DMS 273 (cell line): ENCODE results near the gene FOXD4.
"Not testable (repeated sequence)": the region's sequence is repeated elsewhere in the genome, so short reads cannot be mapped to it uniquely, and the experiment has no call there.

Experiments used
- DNase-seq: peaks from one replicate; lab custom pipeline; 2025; ENCODE audit not compliant: unreplicated experiment; lab: John Stamatoyannopoulos, UW

The FOXD4 gene

DNA sequence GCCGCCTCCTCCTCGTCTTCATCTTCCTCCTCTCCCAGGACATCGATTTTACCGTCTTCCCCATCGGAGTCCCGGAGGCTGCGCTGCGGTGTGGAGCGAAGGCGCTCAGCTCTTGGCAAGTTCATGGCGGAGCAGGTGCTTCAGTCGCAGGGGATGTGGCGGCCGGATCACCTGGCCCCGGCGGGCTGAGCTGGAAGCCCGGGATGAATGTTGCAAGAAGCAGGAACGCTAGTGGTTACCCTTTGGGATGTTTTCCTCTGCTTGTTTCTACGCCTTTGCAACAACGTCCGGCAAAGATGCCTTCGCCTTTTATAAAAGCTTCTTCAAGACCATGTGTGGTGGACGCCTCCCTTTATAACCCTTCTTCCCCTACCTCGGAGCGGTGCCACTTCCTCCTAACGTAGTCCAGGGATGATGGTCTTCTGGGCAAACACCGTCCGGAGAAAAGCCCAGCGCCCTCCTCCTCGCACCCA lies at the start of gene FOXD4:
TSS of gene FOXD4 (minus strand) at position 423 of the 473 bp plus-strand sequence. CDS start at position 125, 298 bp downstream.
- DNase-seq = not testable (repeated sequence)

DNA sequence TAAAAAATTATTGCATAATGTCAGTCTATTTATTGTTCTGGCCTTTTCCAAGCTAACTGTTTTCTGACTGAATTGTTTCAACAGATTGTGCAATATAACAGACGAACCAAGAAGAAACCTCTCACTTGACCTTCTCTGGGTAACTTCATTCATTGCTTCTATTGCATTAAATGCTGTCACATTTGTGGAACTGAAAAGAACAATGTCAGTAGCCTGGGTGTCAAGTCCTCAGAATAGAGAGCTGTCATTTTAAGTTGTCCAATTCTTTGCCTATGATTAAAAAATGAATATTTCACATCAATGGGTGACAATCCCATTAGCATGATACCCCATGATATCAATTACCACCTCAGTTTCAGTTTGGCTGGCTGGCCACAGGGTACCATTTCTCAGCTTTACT lies 41.7 kb upstream of the FOXD4 start:
- DNase-seq = not testable (repeated sequence)

DNA sequence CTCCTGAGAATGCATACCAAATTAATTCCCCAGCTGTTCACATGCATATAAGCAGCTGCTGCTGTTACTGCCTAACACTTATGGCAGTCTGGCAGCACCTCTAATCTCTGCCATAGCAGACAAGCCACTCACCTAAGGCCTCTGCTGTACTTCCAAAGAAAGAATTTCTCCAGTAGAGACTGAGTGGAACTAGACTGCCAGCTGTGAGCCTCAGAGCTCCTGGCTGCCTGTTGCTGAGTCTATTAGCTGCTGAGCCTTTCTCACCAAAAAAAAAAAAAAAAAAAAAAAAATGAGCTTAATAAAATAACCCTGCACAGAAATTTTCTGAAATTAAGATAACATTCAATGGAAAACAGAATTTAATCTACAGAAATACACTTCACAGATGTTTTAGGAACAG lies 33.0 kb upstream of the FOXD4 start:
- peak; percentile 1 for DNase-seq

DNA sequence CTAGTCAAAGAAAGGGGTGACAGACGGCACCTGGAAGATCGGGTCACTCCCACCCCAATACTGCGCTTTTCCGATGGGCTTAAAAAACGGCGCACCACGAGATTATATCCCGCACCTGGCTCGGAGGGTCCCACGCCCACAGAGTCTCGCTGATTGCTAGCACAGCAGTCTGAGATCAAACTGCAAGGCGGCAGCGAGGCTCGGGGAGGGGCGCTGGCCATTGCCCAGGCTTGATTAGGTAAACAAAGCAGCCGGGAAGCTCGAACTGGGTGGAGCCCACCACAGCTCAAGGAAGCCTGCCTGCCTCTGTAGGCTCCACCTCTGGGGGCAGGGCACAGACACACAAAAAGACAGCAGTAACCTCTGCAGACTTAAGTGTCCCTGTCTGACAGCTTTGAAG lies 21.7 kb upstream of the FOXD4 start:
- DNase-seq = not testable (repeated sequence)

DNA sequence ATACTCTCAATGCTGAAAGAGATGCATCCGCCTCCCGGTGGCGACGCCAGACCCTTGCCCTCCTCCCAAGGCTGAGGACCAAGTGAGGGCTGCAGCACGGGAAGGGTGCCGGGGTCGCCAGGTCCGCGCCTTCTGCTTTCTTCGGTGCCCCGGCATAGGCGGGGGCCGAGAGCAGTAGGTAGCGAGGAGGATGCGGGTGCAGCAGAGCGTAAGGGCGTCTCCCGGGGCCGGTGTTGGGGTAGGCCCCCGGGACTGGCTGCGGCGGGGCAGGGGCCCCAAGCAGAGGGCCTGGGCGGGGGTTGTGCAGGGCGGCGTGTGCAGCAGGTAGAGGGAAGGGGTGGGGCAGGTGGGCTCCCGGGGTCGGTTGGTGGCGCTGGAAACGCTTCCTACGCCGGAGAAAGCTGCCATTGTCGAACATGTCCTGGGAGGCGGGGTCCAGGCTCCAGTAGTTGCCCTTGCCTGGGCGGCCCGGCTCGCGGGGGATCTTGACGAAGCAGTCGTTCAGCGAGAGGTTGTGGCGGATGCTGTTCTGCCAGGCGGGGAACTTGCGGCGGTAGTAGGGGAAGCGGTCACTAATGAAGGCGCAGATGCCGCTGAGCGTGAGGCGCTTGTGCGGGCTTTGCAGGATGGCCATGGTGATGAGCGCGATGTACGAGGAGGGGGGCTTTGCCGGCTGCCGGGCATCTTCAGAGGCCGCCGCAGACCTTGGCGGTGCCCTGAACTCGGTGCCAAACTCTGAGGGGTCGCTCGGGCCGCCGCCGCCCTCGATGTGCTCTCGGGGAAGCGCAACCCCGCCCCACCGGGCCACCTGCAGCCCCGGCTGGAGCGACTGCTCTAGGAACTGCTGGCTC lies 848 bp downstream of the FOXD4 start:
- not testable (repeated sequence) for DNase-seq

DNA sequence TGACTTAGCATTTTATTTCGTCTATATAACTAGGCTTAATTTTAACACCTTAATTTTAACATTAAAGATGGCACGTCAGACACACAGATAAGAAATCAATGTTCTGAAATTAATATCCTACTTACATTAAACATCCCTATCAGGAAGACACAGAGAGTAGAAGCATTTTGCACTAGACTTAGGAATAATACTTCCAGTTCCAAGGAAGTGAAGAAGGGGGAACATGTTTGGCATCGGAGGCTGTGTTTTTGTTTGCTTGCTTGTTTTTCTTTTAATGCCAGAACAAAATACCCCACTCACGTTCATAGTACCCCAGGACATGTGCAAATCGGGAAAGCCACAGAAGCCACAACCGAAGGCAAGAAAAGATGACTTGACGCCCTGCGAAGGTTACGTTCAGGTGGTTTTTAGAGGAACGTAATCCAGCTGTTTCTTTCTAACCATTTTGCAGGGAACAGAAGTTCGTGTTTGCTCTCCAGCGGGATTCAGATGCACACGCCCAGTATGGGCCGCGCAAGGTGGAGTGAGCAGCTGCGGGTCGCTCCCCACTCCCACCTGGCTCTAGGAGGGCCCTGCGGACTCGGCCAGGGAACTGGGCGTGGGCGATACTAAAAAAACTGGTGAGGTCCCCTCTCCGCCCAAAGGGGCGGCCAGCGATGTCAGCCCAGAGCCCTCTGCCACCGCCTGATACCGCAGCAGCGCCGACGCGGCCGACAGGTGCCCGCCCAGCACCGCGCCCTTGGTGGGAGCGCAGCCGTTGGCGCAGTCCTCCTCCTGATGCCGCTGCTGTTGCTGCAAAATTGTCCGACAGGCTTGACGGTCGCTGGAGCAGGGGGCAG lies 1.8 kb downstream of the FOXD4 start:
- DNase-seq = not testable (repeated sequence)

DNA sequence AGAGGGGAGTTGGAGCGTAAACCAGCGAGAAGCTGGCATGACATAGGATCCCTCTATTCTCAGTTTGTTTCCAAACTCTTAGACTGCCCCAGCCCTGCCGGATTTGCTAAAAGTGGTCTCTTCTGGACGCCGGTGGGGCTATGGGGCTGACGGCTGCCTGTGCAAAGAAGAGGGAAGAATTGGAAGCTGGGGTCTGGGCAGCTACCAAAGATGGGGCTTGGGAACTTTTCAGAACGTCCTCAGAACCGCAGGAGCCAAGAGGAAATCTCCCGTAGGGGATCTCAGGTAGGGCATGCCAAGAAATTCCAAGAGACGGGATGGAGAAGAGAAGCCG lies 3.1 kb downstream of the FOXD4 start:
- DNase-seq = not testable (repeated sequence)

DNA sequence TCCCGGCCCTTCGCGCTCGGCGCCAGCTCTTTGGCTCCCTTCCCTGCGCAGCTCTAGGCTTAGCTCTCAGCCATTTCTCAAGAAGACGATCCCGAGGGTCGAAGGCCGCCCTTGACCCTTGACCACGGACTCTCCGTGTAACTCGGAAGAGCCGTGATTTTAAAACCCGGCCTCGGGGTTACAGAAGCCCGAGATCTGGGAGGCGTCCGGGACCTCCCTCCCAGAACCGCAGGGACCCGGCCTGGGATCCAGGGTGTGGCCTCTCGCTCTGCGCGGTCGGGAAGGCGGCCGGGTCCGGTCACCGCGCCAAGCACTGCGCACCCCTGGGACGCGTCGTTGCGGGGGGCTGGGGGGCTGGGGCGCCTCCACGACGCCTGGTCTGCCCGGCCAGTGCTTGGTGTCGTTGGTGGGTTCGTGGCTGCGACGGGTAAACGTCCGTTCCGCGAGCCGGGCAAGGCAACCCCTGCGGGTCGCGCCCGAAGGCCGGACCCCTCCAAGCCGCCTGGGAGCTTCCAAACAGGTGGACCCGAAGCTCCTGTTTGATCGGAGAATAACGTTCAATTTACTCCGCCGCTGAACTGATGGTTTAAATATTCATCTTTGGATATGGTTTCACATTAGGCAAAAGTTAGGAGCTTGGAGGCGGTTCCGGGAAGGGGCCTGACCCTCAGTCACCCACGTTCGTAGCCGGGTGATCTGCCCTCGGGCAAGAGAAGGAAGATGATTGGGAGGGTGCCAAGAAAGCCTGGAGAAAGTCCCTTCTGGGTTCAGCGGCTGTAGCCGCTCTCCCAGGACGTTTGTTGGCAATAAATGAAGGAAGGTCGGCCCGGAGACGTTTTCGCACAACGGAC lies 3.7 kb downstream of the FOXD4 start:
- peak; percentile 45 for DNase-seq

DNA sequence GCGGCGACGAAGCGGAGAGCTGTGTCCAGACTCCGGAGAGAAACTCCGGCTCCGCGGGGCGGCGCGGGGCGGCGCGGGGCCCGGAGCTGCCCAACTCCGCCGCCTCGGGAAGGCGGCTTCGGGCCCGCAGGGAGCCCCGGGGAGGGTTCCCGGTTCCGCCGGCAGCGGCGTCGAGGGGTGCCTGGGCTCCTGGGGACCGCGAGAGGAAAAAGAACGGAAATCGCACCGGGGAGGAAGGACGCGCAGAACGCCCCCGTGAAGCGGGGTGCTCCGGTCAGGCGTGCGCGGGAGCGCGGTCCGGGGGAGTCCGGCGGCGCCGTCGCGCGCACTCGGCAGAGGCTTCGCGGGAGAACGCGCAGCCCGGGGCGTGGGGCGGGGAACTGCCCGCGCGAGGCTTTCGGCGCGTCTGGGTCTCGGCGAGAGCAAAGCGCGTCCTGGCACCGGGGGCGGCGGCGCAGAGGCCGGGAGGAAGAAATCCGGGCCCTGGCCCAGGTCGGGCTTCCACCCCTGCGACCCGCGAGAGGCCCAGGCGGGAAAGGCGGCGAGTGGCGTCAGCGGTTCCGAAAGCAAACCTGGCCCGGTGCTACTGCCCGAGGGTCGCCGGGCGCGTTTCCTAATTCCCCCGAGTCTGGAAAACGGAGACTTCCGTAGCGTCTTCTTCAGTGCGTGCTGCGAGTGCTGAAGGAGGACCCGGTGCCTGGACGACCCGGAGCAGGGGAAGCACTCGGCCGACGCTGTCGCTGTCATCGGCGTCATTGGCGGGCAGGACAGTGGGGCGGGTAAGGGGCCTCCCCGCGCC lies 4.5 kb downstream of the FOXD4 start:
- peak; percentile 42 for DNase-seq

DNA sequence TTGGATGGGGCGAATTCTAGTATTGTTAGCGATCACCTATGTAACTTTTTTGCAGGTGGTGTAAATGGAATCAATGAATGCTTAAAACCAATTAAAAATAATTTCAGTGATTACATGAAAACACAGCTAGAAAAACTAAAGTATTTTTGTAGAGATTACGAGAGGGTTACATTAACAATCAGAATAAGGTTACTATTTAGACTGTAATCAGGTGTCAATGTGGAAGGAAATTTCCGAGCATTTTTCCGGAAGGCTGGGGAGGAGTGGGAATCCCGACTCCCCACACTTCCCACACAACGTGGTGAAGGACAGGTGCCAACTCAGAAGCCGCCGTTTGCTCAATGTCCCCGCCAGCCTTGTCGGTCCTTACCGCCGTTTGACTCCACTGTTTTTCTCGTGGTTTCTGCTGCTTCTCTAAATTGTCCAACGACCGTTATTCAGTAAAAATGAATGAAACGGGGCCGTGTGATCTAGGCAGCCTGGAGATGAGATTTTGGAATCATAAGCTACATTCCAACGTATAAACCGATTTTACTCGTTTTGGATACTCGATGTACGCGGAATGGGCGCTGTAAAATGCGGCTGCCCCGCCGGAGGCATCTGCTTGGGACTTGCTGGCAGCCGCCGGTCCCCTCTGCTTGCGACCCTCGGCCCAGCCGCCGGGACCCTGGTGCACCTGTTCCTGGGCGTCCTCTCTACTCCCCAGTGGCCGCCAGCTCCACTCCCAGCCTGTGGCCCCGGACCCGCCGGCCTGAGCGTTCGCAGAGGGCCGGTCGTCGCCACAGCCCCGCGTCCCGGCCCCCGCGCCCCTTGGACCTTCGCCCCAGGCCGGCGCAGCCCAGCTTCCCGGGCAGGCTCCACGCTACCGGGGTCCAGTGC lies 5.4 kb downstream of the FOXD4 start:
- DNase-seq = peak; percentile 18

DNA sequence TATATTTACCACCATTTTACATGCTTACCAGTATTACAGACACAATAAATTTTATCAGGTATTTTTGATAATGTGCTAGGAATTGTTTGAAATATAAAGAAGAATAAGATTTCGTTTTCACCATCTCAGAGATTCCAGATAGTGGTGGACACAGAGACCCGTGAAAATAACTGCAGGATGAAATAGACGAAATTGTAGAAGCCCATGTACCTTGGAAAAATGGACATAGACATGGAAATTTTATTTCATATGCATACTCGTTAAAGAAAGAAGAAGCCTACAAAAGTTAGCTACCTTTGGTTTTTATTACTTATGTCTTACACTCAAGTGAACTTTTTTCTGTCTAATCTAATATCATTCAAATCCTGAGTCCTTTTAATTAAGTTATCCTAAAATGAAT lies 7.5 kb downstream of the FOXD4 start:
- not testable (repeated sequence) for DNase-seq

DNA sequence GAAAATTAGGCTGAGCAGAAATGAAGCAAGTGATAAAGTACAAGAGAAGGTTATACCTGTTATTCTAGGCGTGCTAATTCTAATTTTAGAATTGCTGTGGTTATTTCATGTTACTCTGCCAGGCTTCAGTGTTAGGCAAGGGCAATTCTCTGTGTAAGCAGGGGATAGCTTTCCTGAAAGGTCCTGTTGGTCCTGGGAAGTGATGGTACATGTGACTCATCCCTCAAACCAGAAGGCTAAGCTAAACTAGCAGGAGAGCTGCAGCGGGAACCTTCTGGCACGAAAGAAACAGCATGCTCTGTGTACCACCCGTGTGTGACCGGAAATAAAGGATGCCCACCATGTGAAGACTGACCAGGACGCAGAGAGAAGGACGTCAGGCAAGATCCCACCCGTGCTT lies 8.7 kb downstream of the FOXD4 start:
- DNase-seq = not testable (repeated sequence)

DNA sequence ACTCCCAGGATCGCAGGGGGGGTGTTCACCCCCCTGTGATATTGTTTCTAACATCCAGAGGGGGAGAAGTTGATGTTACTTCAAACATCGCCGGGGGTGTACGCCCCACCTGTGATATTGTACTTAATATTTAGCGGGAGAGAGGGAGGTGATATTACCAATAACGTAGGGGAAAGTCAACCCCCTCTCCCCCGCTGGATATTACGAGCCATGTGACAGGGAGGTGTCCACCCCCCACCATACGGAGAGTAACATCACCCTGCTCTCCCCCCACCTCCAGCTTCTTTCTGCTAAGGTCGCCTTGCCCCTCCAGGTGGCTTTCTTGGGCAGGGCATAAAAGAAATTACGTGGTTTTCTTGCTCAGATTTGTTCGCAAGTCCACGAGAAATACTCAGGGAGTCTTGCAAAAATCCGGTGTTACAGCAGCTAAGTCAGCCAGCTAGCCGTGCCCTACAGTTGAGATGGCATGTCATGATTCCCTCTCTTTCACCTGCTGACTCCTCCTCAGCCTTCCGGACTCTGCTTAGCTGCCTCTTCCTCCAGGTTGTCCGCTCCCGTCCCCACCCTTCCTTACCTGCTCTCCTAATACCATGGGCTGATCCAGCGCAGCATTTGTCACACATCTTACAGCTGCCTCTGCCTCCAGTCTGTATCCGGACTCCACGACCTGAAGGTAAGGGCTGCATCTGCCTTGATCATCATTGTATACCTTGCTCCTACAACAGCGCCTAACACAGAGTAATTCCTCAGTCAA lies 9.3 kb downstream of the FOXD4 start:
- DNase-seq = not testable (repeated sequence)

DNA sequence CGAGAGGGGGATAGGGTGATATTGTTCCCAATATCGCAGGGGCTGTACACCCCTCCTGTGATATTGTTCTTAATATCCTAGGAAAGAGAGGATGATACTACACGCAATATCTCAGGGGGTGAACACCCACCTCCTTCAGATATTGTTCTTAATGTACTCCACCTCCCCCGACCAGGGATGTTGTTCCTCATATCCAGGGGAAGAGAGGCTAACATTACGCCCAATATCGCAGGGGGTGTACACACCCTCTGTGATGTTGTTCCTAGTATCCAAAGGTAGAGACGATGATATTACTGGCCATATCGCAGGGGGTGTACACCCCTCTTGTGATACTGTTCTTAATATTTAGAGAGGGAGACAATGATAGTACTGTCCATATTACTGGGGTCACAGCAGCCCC lies 12.2 kb downstream of the FOXD4 start:
- DNase-seq = not testable (repeated sequence)

DNA sequence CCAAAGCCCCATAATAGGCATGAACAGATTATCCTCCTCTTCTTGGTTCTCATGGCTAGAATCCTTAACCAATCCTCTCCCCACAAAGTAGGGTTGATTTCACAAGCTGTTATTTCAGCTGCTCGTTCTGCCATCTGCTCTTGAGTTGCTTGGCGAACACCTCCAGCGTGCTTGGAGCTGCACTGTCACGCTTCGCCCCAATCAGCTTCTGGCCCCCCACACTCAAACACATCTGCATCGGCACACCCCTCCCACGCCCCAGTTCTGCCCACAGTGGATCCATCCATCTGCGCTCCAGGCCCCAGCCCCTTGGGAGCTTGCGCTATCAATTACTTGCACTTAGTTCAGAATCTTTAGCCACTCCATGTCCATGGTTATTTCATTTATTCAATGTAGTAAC lies 17.8 kb downstream of the FOXD4 start:
- peak; percentile 65 for DNase-seq

DNA sequence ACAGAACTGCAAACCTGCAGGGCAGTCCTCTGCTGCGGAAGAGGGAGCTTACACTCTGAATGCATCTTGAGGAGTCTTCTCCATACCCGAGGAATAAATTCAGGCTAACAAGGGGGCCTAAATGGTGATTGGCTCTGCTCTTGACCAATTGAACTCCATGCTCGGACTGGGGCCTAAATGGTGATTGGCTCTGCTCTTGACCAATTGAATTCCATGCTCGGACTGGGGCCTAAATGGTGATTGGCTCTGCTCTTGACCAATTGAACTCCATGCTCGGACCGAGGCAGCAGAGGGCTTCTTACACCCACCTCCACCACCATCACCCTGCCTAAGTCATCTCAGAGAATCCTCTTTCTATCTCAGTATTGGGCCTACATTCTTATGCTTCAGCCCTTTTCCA lies 18.4 kb downstream of the FOXD4 start:
- not testable (repeated sequence) for DNase-seq

DNA sequence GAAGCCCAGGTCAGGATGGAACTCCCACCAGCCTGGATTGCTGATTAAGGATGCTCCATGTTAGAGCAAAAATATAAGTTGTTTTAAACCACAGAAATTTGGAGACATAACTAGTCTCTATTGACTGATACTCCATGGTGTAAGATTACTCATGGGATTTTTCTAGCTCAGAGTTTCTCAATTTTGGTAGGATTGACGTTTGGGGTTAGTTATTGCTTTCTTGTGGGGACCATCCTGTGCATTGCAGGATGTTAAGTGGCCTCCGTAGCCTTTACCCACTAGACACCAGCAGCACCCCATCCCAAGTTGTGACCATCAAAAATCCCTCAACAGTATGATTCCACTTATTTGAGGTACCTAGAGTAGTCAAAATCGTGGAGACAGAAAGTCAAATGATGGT lies 19.4 kb downstream of the FOXD4 start:
- DNase-seq = not testable (repeated sequence)

DNA sequence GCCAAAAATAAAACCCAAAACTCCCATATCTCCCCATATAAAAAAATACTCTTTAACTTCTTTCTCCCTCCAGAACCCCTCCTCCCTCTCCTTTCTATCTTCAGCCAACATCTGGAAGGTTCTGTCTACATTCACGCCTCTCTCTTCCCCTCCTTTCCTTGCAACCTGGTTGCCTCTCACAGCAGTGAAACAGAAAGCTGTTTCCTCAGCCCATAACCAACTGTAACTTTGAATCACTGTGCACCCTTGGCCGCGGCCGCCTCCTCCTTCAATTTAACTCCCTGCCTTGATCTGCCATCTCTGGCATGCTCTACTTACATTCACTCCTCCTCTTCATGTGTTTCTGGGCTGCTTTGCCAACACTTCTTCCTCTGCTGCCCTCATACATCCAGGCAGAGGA lies 23.2 kb downstream of the FOXD4 start:
- DNase-seq = not testable (repeated sequence)
